ENCODE results near the gene SH3PXD2A. TPM values are rescaled to one million over a fixed set of nuclear protein-coding genes. Genes with fewer than 3 reads are reported as not detected.

Gene SH3PXD2A
- total RNA-seq, 1 donor from 2014 or later: 35.2 TPM

DNA sequence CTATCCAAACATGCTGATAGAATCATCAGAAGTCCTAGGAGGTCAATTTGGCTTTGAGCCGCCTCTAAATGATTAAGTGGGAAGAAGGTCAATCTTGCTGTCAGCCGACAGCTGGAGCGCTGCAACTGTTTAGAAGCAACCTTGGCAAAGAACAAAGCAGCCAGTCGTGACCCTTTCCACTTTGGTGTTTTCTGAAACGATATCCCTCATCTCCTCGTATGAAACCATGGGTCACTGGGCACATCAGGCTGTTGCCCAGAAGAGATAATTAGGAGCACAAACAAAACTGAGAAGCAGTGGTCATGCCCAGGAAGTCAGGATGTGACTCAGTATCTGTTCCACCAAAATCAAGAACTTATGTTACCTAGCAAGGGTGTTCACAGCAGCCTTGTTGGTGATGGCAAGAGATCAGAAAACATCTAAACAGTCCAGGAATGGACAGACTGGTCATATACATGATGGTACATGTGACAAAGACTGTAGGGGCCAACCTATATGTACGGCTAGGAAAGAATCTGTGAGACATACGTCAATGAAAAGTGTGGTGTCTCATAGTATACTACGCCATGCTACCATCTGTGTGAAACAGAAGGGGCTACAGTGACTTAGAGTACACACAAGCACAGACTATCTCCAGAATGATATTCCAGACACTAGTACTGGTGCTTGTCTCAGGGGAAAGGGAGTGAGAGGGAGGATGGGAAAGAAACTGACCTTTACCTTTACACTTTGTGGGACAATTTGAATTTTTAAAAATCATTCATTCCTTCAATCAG is 40.2 kb upstream of the SH3PXD2A start:
- H3K4me1 ChIP-seq: peaks cover 46% of the 10 kb centered on the region

DNA sequence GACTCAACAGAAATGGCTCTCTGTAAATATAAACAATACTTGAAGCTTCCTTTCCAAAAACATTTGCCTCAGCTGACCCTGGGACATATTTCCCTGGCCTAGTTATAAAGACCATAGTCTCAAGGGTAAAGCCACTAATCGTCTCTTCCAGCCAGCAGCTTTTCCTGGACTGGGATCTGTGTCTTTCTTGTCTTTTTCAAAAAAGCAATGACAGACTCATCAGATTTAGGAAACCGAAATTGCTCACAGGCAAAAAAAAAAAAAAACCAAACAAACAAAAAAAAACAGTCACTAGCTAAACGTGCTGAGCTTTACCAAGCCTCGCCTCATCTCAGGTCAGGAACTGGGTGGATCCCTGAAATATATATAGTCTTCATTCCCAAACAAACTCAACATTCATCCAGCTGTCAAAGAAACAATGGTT is 39.1 kb upstream of the SH3PXD2A start:
- Histone ChIP-seq H3K4me1 (peaks cover 55% of the 10 kb centered on the region), H3K27ac (peak overlapping the region; percentile 82), H3K9me3 (no peaks in the 10 kb centered on the region), H3K4me3 (no peak overlapping the region), H3K27me3 (no peaks in the 10 kb centered on the region), H3K36me3 (peaks cover 61% of the 10 kb centered on the region)
- DNase-seq: no peak
- intact Hi-C loops (cut with DNase I): loop anchor here (10.0 kb wide), 1 partner anchor 70 kb away; the partner anchor contains the start of gene SLK
- ATAC-seq: no peak
- TF ChIP-seq, protein P1, sequence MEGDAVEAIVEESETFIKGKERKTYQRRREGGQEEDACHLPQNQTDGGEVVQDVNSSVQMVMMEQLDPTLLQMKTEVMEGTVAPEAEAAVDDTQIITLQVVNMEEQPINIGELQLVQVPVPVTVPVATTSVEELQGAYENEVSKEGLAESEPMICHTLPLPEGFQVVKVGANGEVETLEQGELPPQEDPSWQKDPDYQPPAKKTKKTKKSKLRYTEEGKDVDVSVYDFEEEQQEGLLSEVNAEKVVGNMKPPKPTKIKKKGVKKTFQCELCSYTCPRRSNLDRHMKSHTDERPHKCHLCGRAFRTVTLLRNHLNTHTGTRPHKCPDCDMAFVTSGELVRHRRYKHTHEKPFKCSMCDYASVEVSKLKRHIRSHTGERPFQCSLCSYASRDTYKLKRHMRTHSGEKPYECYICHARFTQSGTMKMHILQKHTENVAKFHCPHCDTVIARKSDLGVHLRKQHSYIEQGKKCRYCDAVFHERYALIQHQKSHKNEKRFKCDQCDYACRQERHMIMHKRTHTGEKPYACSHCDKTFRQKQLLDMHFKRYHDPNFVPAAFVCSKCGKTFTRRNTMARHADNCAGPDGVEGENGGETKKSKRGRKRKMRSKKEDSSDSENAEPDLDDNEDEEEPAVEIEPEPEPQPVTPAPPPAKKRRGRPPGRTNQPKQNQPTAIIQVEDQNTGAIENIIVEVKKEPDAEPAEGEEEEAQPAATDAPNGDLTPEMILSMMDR (IDR thresholded peaks at IDR 0.05): no peak

More for the DNA sequence above, 40.2 kb upstream of the SH3PXD2A start:
- TF ChIP-seq, protein P1 (IDR thresholded peaks at IDR 0.05): no peak
- Histone ChIP-seq H3K4me3 (no peak overlapping the region), H3K36me3 (peaks cover 71% of the 10 kb centered on the region), H3K27ac (peak overlapping the region; percentile 82), H3K27me3 (no peaks in the 10 kb centered on the region), H3K9me3 (no peaks in the 10 kb centered on the region)
- ATAC-seq: no peak
- no peak for DNase-seq
- intact Hi-C loops (cut with DNase I): loop anchor here (10.0 kb wide), 1 partner anchor 69 kb away; the partner anchor contains the start of gene SLK

DNA sequence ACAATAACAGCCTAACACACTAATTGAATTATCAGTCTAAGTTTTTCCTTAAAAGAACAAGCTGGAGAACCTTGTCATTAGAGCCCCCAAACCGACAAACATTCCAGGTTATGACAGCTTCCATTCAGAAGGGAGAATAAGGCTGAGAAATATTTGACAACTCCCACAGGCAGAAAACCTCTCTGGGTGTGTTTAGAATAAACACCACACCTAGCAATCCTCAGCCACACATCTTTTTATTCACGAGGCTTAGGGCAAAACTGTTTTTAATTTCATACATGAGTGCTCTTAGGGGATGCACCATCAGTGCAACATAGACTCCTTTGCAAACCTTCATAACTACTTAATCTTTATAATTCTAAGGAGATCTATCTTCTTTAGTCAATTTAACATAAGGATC is 38.4 kb upstream of the SH3PXD2A start:
- Histone ChIP-seq H3K27me3 (no peaks in the 10 kb centered on the region), H3K27ac (peak overlapping the region; percentile 82), H3K4me3 (no peak overlapping the region), H3K9me3 (no peaks in the 10 kb centered on the region), H3K36me3 (peaks cover 56% of the 10 kb centered on the region), H3K4me1 (peaks cover 61% of the 10 kb centered on the region)
- TF ChIP-seq, protein P1 (IDR thresholded peaks at IDR 0.05): no peak
- intact Hi-C loops (cut with DNase I): loop anchor here (10.0 kb wide), 1 partner anchor 71 kb away; the partner anchor contains the start of gene SLK
- DNase-seq (no peak), ATAC-seq (no peak)

DNA sequence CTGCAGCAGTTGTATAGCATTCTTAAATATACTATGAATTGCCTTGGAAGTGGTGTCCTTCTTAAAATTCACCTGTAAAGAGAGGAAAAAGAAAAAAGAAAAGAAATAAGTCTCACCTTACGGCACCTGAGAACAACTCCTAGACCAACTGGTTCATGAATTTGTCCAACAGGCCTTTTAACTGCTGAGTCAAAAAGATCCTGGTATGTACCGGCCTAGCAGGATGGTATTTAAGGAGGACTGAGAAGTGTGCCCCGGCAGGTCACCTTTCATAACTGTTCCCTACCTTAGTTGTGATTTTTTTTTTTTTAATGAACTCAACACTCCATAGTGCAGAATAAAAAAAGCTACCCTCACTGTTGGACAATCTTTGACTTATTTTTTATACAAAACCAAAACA is 36.8 kb upstream of the SH3PXD2A start:
- H3K9me3 ChIP-seq: no peaks in the 10 kb centered on the region
- H3K36me3 ChIP-seq: peaks cover 50% of the 10 kb centered on the region
- H3K4me3 ChIP-seq: no peak overlapping the region
- intact Hi-C loops (cut with DNase I): loop anchor here (10.0 kb wide), 1 partner anchor 73 kb away; the partner anchor contains the start of gene SLK
- no peak for DNase-seq
- peak overlapping the region; percentile 82 for H3K27ac ChIP-seq
- H3K27me3 ChIP-seq: no peaks in the 10 kb centered on the region
- ATAC-seq: peak; percentile 50
- TF ChIP-seq, protein P1 (IDR thresholded peaks at IDR 0.05): no peak
- H3K4me1 ChIP-seq: peaks cover 70% of the 10 kb centered on the region

DNA sequence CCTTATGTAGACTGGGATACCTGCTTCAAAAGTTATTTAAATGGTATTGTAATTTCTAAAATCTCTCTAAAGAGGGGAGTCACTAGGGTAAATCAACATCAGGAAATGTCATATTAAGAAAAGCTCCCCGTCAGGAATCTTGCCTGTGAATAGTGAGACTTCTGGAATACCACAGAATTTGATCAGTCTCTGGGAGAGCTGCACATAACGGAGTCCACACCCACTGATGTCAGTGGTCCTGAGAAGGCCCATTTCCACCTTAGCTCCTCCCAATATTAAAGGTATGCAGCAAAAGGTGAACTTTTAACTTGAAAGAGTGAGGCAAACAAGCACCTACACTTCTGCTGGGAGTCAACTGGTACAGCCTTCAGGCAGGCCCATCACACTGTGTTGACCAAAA is 35.3 kb upstream of the SH3PXD2A start:
- peak overlapping the region; percentile 82 for H3K27ac ChIP-seq
- peaks cover 50% of the 10 kb centered on the region for H3K36me3 ChIP-seq
- TF ChIP-seq, protein P1 (IDR thresholded peaks at IDR 0.05): no peak
- DNase-seq: no peak
- ATAC-seq: no peak
- no peak overlapping the region for H3K4me3 ChIP-seq
- intact Hi-C loops (cut with DNase I): loop anchor here (10.0 kb wide), 1 partner anchor 74 kb away; the partner anchor contains the start of gene SLK
- no peaks in the 10 kb centered on the region for H3K9me3 ChIP-seq
- no peaks in the 10 kb centered on the region for H3K27me3 ChIP-seq
- peaks cover 60% of the 10 kb centered on the region for H3K4me1 ChIP-seq
